Endothelial cell of umbilical vein (primary cell): ENCODE data around the gene TENM4. TPM values are rescaled to one million over a fixed set of nuclear protein-coding genes. Genes with fewer than 3 reads are reported as not detected.

Source experiments
- BruUV-seq: library from RNA; stranded (reverse); fragments of 400-500 nt; replicated peaks from 2 replicates; lab custom pipeline; 2021; lab: Mats Ljungman, UMichigan
- CTCF ChIA-PET: fragments of 300-600, 350-600 bp; sonication (Branson Sonifier 250); formaldehyde crosslinking; loops from one replicate; lab custom pipeline; 2021; ENCODE audit warnings: antibody characterized with exemption, inconsistent platforms; lab: Charles Lee
- POLR2A ChIA-PET: fragments of 300-600, 350-600 bp; sonication (Branson Sonifier 250); formaldehyde crosslinking; loops from one replicate; lab custom pipeline; 2021; ENCODE audit warnings: antibody characterized with exemption, inconsistent platforms; lab: Charles Lee
- DNase-seq: peaks from one replicate; pipeline ENCODE4 v3.0.0-alpha.2; 2011; ENCODE audit warnings: low read depth, low spot score
- FAIRE-seq: peaks from 2 replicates; lab custom pipeline; 2011; peaks lifted over from hg19 to GRCh38; lab: Jason Lieb, UNC
- H2AFZ ChIP-seq: 2 replicates; pipeline ENCODE4 v1.6.0; 2012; ENCODE audit warnings: low read depth, low read length, control low read depth, inconsistent platforms
- H3K27ac ChIP-seq: 2 replicates; pipeline ENCODE4 v1.5.1; 2011; ENCODE audit warnings: low read depth, mild to moderate bottlenecking, control low read depth, low read length, moderate library complexity; ENCODE audit not compliant: insufficient read depth
- H3K27me3 ChIP-seq, 2 experiments: 2 replicates each; pipeline versions ENCODE4 v1.6.0 to v1.6.1; 2011; ENCODE audit warnings: low read length in 2 of 2, mixed read lengths in 1 of 2; ENCODE audit not compliant: control insufficient read depth in 2 of 2, insufficient read depth in 2 of 2
- H3K36me3 ChIP-seq, 2 experiments: 2 replicates in 1 of 2; 3 replicates in 1 of 2; pipeline ENCODE4 v1.5.1; 2011; ENCODE audit warnings: low read length in 2 of 2, mild to moderate bottlenecking in 1 of 2, moderate library complexity in 1 of 2; ENCODE audit not compliant: control insufficient read depth in 2 of 2, insufficient read depth in 2 of 2; ENCODE audit errors: extremely low read depth in 1 of 2
- H3K4me1 ChIP-seq: 3 replicates; pipeline ENCODE4 v1.5.1; 2011; ENCODE audit warnings: mild to moderate bottlenecking, low read length; ENCODE audit not compliant: control insufficient read depth, insufficient read depth; ENCODE audit errors: extremely low read depth
- H3K4me2 ChIP-seq: 2 replicates; pipeline ENCODE4 v1.6.1; 2011; ENCODE audit warnings: low read length, control low read depth, mixed read lengths; ENCODE audit not compliant: insufficient read depth
- H3K4me3 ChIP-seq, 3 experiments: fragments of 200-600 bp in 1 of 3; sonication (generic), shearing (Covaris generic) in 1 of 3; replicated peaks in 1 of 3; 2 replicates each; pipeline ENCODE4 v1.5.1; 2011 to 2016; ENCODE audit warnings: control low read depth in 3 of 3, low read length in 3 of 3, mild to moderate bottlenecking in 2 of 3, inconsistent platforms in 1 of 3, low read depth in 1 of 3, moderate library complexity in 1 of 3; ENCODE audit not compliant: insufficient read depth in 1 of 3
- H3K79me2 ChIP-seq: 2 replicates; pipeline ENCODE4 v1.6.0; 2012; ENCODE audit warnings: low read length, inconsistent platforms; ENCODE audit not compliant: control insufficient read depth, insufficient read depth
- H3K9ac ChIP-seq: replicated peaks from 2 replicates; pipeline ENCODE3; 2011; ENCODE audit warnings: low read length, control low read depth; ENCODE audit not compliant: insufficient read depth; ENCODE audit errors: extremely low read depth
- H3K9me1 ChIP-seq: replicated peaks from 3 replicates; pipeline ENCODE4 v1.6.0; 2011; ENCODE audit warnings: mild to moderate bottlenecking, low read length; ENCODE audit not compliant: control insufficient read depth, insufficient read depth; ENCODE audit errors: extremely low read depth
- H3K9me3 ChIP-seq: replicated peaks from 2 replicates; pipeline ENCODE4 v1.5.1; 2012; ENCODE audit warnings: low read length, inconsistent platforms; ENCODE audit not compliant: control insufficient read depth, insufficient read depth
- H4K20me1 ChIP-seq: replicated peaks from 2 replicates; pipeline ENCODE3; 2011; ENCODE audit warnings: mild to moderate bottlenecking, low read length; ENCODE audit not compliant: control insufficient read depth, insufficient read depth; ENCODE audit errors: extremely low read depth
- CTCF ChIP-seq, 2 donors: IDR thresholded peaks; 1 replicate in 1 of 2; 2 replicates in 1 of 2; pipeline ENCODE4 v1.5.1; 2011; ENCODE audit warnings: low read length in 2 of 2, mild to moderate bottlenecking in 2 of 2, moderate library complexity in 2 of 2, control low read depth in 1 of 2, inconsistent platforms in 1 of 2, low read depth in 1 of 2; ENCODE audit not compliant: insufficient read depth in 1 of 2; ENCODE audit errors: extremely low read depth in 1 of 2
- EZH2 ChIP-seq: IDR thresholded peaks from 2 replicates; pipeline ENCODE4 v1.6.1; 2012; ENCODE audit warnings: borderline replicate concordance, low read depth, mild to moderate bottlenecking, moderate library complexity, low read length, inconsistent platforms; ENCODE audit not compliant: severe bottlenecking
- JUN ChIP-seq: IDR thresholded peaks from 2 replicates; pipeline ENCODE4 v1.6.1; 2011; ENCODE audit warnings: borderline replicate concordance, low read depth; ENCODE audit not compliant: insufficient read length, insufficient read depth
- MAX ChIP-seq: IDR thresholded peaks from 2 replicates; pipeline ENCODE4 v1.6.1; 2011; ENCODE audit not compliant: insufficient read depth, insufficient read length
- MYC ChIP-seq: IDR thresholded peaks from one replicate; pipeline ENCODE4 v1.6.1; 2011; ENCODE audit warnings: mild to moderate bottlenecking, low read depth, low read length
- POLR2A ChIP-seq: IDR thresholded peaks from 2 replicates; pipeline ENCODE4 v1.6.1; 2012; ENCODE audit warnings: low read depth, mild to moderate bottlenecking, control low read depth, low read length
- dilution Hi-C: fragments of 300-500 bp; cut with MboI; formaldehyde crosslinking; loops from one replicate; pipeline ENCODE4 v1.15.0; 2019; ENCODE audit warnings: low sequenced_read_pairs; ENCODE audit not compliant: extremely low pct_ligation_motif_present
- intact Hi-C: fragments of 100-400 bp; cut with micrococcal nuclease; formaldehyde crosslinking; loops from one replicate; pipeline ENCODE4 v1.10.0; 2022
- polyA plus RNA-seq, 4 experiments: library from polyadenylated mRNA; depleted of rRNA in 3 of 4; stranded (reverse) in 3 of 4; unstranded in 1 of 4; fragments of >200 nt; gene quantifications; 2 replicates each; pipeline versions ENCODE4 v1.2.1 to v1.2.3, GENCODE V29; 2011 to 2012; ENCODE audit warnings: missing spikeins in 1 of 4
- total RNA-seq: library from RNA; stranded (reverse); gene quantifications from 2 replicates; pipeline ENCODE4 v1.2.3, GENCODE V29; 2021

TENM4 gene
- total and polyA plus RNA-seq, 2 donors (not counting 3 experiments of a cell fraction or from before 2014, with no cell fraction given): 0.06 to 0.27 TPM

- FAIRE-seq: no peak
- no TSS peak for BruUV-seq
Measured at GRCh38 chr11:79021601-79022000, 419.2 kb downstream of the TENM4 start.

More at GRCh38 chr11:79021601-79022000, 419.2 kb downstream of the TENM4 start:
- TF ChIP-seq EZH2 (no peak), MAX (no peak), JUN (no peak), POLR2A (no peak), MYC (no peak), CTCF (IDR thresholded peaks at IDR 0.05; ENCODE audit: extremely low read depth in 1 of 2, insufficient read depth in 1 of 2, low read depth in 1 of 2, low read length in 2 of 2) (no peak)
- Histone ChIP-seq H3K4me2 (no peak overlapping the region), H4K20me1 (no peaks in the 10 kb centered on the region), H3K79me2 (no peaks in the 10 kb centered on the region), H3K4me1 (peaks cover 17% of the 10 kb centered on the region), H3K36me3 (no peaks in the 10 kb centered on the region), H3K27ac (no peak overlapping the region), H3K9ac (no peak overlapping the region), H3K9me1 (no peaks in the 10 kb centered on the region), H3K9me3 (no peaks in the 10 kb centered on the region), H3K4me3 (no peak overlapping the region), H3K27me3 (peaks cover 1 to 7% of the 10 kb centered on the region in 2 experiments), H2AFZ (no peak overlapping the region)
- ChIA-PET POLR2A (no interaction called here), CTCF (no interaction called here)
- intact Hi-C loops (no loop called here), dilution Hi-C loops (no loop called here)
- no peak for DNase-seq
